Measurements from ENCODE around the gene BCL2.
A peak's percentile ranks its signal among the peaks of the same experiment; 100 is the strongest.

The BCL2 gene

GRCh38 chr18:63155910-63156773 lies 163.4 kb downstream of the BCL2 start:
- DNase-seq (ENCODE audit: low read depth): no peak

- DNase-seq (ENCODE audit: low read depth): peak; percentile 66
These were observed 164.3 kb downstream of the BCL2 start for GRCh38 chr18:63155169-63155852.

- no peak for DNase-seq (ENCODE audit: low read depth)
These were observed 165.0 kb downstream of the BCL2 start for GRCh38 chr18:63154350-63155152.

GRCh38 chr18:63152791-63153190 lies 166.8 kb downstream of the BCL2 start:
- no peak for DNase-seq (ENCODE audit: low read depth)

- no peak for DNase-seq (ENCODE audit: low read depth)
These were observed 167.5 kb downstream of the BCL2 start for GRCh38 chr18:63152096-63152495.

GRCh38 chr18:63151539-63151938 lies 168.0 kb downstream of the BCL2 start:
- no peak for DNase-seq (ENCODE audit: low read depth)

GRCh38 chr18:63150942-63151421 lies 168.6 kb downstream of the BCL2 start:
- DNase-seq (ENCODE audit: low read depth): no peak

- DNase-seq (ENCODE audit: low read depth): no peak
These were observed 169.2 kb downstream of the BCL2 start for GRCh38 chr18:63150326-63150725.

- DNase-seq (ENCODE audit: low read depth): no peak
These were observed 170.3 kb downstream of the BCL2 start for GRCh38 chr18:63149302-63149587.

- DNase-seq (ENCODE audit: low read depth): no peak
These were observed 170.9 kb downstream of the BCL2 start for GRCh38 chr18:63148449-63149301.

- DNase-seq (ENCODE audit: low read depth): no peak
These were observed 171.6 kb downstream of the BCL2 start for GRCh38 chr18:63147973-63148372.

- DNase-seq (ENCODE audit: low read depth): no peak
These were observed 172.7 kb downstream of the BCL2 start for GRCh38 chr18:63146828-63147409.

GRCh38 chr18:63145851-63146555 lies 173.6 kb downstream of the BCL2 start:
- DNase-seq (ENCODE audit: low read depth): no peak

GRCh38 chr18:63145166-63145850 lies 174.3 kb downstream of the BCL2 start:
- no peak for DNase-seq (ENCODE audit: low read depth)

GRCh38 chr18:63144748-63145147 lies 174.8 kb downstream of the BCL2 start:
- no peak for DNase-seq (ENCODE audit: low read depth)

GRCh38 chr18:63143330-63143771 lies 176.2 kb downstream of the BCL2 start:
- no peak for DNase-seq (ENCODE audit: low read depth)

GRCh38 chr18:63142594-63143225 lies 176.9 kb downstream of the BCL2 start:
- DNase-seq (ENCODE audit: low read depth): no peak

- DNase-seq (ENCODE audit: low read depth): no peak
These were observed 177.8 kb downstream of the BCL2 start for GRCh38 chr18:63141778-63142176.

GRCh38 chr18:63140997-63141777 lies 178.4 kb downstream of the BCL2 start:
- no peak for DNase-seq (ENCODE audit: low read depth)
